K562 (cell line): Measurements from ENCODE around the gene ANAPC16. TPM values are rescaled to one million over a fixed set of nuclear protein-coding genes. Genes with fewer than 3 reads are reported as not detected.
A peak's percentile ranks its signal among the peaks of the same experiment; 100 is the strongest.

ENCODE experiments used
- ATAC-seq: fragments of 200-7000 bp; cut with Tn5 transposase; 3 replicates; pipeline ENCODE4 v1.9.1; 2020; ENCODE audit warnings: moderate library complexity
- BruUV-seq: library from RNA; stranded (reverse); fragments of 400-500 nt; replicated peaks from 2 replicates; lab custom pipeline; 2021; lab: Mats Ljungman, UMichigan
- CTCF ChIA-PET: fragments of 300-600 bp; formaldehyde crosslinking; extraction: SDS; loops from one replicate; lab custom pipeline; 2021; ENCODE audit warnings: low intra/inter-chr PET ratio; lab: Yijun Ruan, JAX
- POLR2A ChIA-PET: fragments of 300-600, 350-650 bp; sonication (Branson Sonifier 250); formaldehyde crosslinking; extraction: SDS; loops from one replicate; lab custom pipeline; 2021; ENCODE audit warnings: antibody characterized with exemption, inconsistent platforms; lab: Yijun Ruan, JAX
- DNase-seq, 4 experiments: peaks; one replicate each; pipeline versions ENCODE4 v3.0.0 to v3.0.0-alpha.2; 2011 to 2018; ENCODE audit warnings: low spot score in 3 of 4, mixed read lengths in 3 of 4; ENCODE audit errors: extremely low read depth in 1 of 4
- FAIRE-seq: peaks from 2 replicates; lab custom pipeline; 2011; peaks lifted over from hg19 to GRCh38; lab: Jason Lieb, UNC
- H2AFZ ChIP-seq: 2 replicates; pipeline ENCODE4 v1.6.0; 2011; ENCODE audit warnings: low read depth, low read length, control low read depth, inconsistent platforms
- H3K27ac ChIP-seq: fragments of 200-600 bp; 3 replicates; pipeline ENCODE4 v1.8.0; 2011; ENCODE audit warnings: low read depth, mild to moderate bottlenecking, control low read depth, inconsistent platforms, low read length, moderate library complexity, mixed read lengths; ENCODE audit errors: extremely low read depth
- H3K27me3 ChIP-seq, 2 experiments: fragments of 300-600 bp in 1 of 2; 2 replicates in 1 of 2; 3 replicates in 1 of 2; pipeline versions ENCODE4 v1.6.0 to v1.8.0; 2011; ENCODE audit warnings: inconsistent platforms in 2 of 2, low read length in 2 of 2, mild to moderate bottlenecking in 1 of 2, mixed read lengths in 1 of 2, moderate library complexity in 1 of 2; ENCODE audit not compliant: control insufficient read depth in 2 of 2, insufficient read depth in 2 of 2
- H3K36me3 ChIP-seq: fragments of 300-600 bp; 3 replicates; pipeline ENCODE4 v1.8.0; 2011; ENCODE audit warnings: mild to moderate bottlenecking, low read length, inconsistent platforms; ENCODE audit not compliant: control insufficient read depth, insufficient read depth
- H3K4me1 ChIP-seq, 2 experiments: fragments of 200-600 bp in 1 of 2; replicated peaks in 1 of 2; 2 replicates in 1 of 2; 3 replicates in 1 of 2; pipeline versions ENCODE4 v1.5.1 to v1.8.0; 2011; ENCODE audit warnings: inconsistent platforms in 2 of 2, low read length in 2 of 2, mild to moderate bottlenecking in 1 of 2, mixed read lengths in 1 of 2, moderate library complexity in 1 of 2; ENCODE audit not compliant: control insufficient read depth in 2 of 2, insufficient read depth in 2 of 2
- H3K4me2 ChIP-seq: 2 replicates; pipeline ENCODE4 v1.6.1; 2011; ENCODE audit warnings: low read length, control low read depth, inconsistent platforms, mixed read lengths; ENCODE audit not compliant: insufficient read depth
- H3K4me3 ChIP-seq: fragments of 200-600 bp; sonication (generic), shearing (Covaris generic); 2 replicates; pipeline ENCODE4 v1.5.1; 2016; ENCODE audit warnings: control low read depth, inconsistent platforms
- H3K79me2 ChIP-seq: fragments of 200-600 bp; 3 replicates; pipeline ENCODE4 v1.8.0; 2011; ENCODE audit warnings: low read length, inconsistent platforms; ENCODE audit not compliant: control insufficient read depth, insufficient read depth
- H3K9ac ChIP-seq, 2 experiments: 2 replicates each; pipeline versions ENCODE4 v1.6.0 to v1.6.1; 2011; ENCODE audit warnings: low read depth in 2 of 2, low read length in 2 of 2, control low read depth in 1 of 2, inconsistent platforms in 1 of 2, mild to moderate bottlenecking in 1 of 2, mixed read lengths in 1 of 2; ENCODE audit not compliant: insufficient read depth in 1 of 2
- H3K9me1 ChIP-seq: one replicate; pipeline ENCODE4 v1.6.0; 2011; ENCODE audit warnings: inconsistent platforms, mild to moderate bottlenecking, low read length, moderate library complexity; ENCODE audit not compliant: control insufficient read depth, insufficient read depth
- H3K9me3 ChIP-seq: replicated peaks from 2 replicates; pipeline ENCODE4 v1.5.1; 2011; ENCODE audit warnings: low read depth, low read length, inconsistent platforms; ENCODE audit not compliant: control insufficient read depth, insufficient read depth
- H4K20me1 ChIP-seq: replicated peaks from 2 replicates; pipeline ENCODE4 v1.6.1; 2011; ENCODE audit warnings: low read length, inconsistent platforms, mixed read lengths; ENCODE audit not compliant: control insufficient read depth, insufficient read depth
- BCOR ChIP-seq: fragments of 450-650 bp; IDR thresholded peaks from 2 replicates; pipeline ENCODE4 v1.6.1; 2016
- CBFB ChIP-seq: sonication (generic); formaldehyde crosslinking; IDR thresholded peaks from 2 replicates; pipeline ENCODE4 v1.4.0; 2020; ENCODE audit warnings: mild to moderate bottlenecking, missing genetic modification reagents
- ETS2 ChIP-seq: IDR thresholded peaks from 2 replicates; pipeline ENCODE4 v1.6.1; 2016; ENCODE audit warnings: borderline replicate concordance, missing genetic modification characterization, mild to moderate bottlenecking, moderate library complexity, missing compliant biosample characterization; ENCODE audit not compliant: poor library complexity, severe bottlenecking
- KLF10 ChIP-seq: fragments of 250-450 bp; sonication (Bioruptor Pico); IDR thresholded peaks from 2 replicates; pipeline ENCODE4 v1.6.1; 2021; ENCODE audit warnings: matching md5 sums
- NFRKB ChIP-seq: fragments of 450-650 bp; IDR thresholded peaks from 2 replicates; pipeline ENCODE4 v1.6.1; 2016; ENCODE audit warnings: low read depth
- POLR2G ChIP-seq: fragments of 200-400 bp; formaldehyde crosslinking; IDR thresholded peaks from 2 replicates; pipeline ENCODE4 v1.6.1; 2017; ENCODE audit warnings: low read depth, mild to moderate bottlenecking, antibody characterized with exemption, low read length, moderate library complexity
- ZFP36 ChIP-seq: fragments of 150-350 bp; IDR thresholded peaks from 2 replicates; pipeline ENCODE4 v1.6.1; 2018; ENCODE audit warnings: low read length, low read depth; ENCODE audit not compliant: partially characterized antibody
- ZNF263 ChIP-seq: sonication (generic); formaldehyde crosslinking; IDR thresholded peaks from 2 replicates; pipeline ENCODE4 v1.8.0; 2022; ENCODE audit warnings: mild to moderate bottlenecking, missing genetic modification reagents, borderline replicate concordance
- WGBS: fragments of 100-300 bp; shearing (Covaris generic); methylation state at CpG from one replicate; pipeline ENCODE4 v1.1.6; 2016; ENCODE audit warnings: low coverage, mixed read lengths; ENCODE audit not compliant: insufficient coverage; ENCODE audit errors: missing lambda C conversion rate; 5-methylcytosine and 5-hydroxymethylcytosine counted together
- in situ Hi-C: fragments of 300-500 bp; cut with MboI; formaldehyde crosslinking; loops from 4 replicates; pipeline ENCODE4 v1.15.0; 2018; ENCODE audit warnings: inconsistent platforms, mixed read lengths
- intact Hi-C: fragments of 100-400 bp; cut with micrococcal nuclease; formaldehyde crosslinking; loops from 2 replicates; pipeline ENCODE4 v1.14.2; 2022
- polyA plus RNA-seq, 8 experiments: library from polyadenylated mRNA; depleted of rRNA in 4 of 8; stranded (reverse) in 5 of 8; unstranded in 3 of 8; fragments of >200 nt; fragmentation: Nextera tagmentation in 2 of 8; fragmentation: Illumina TruSeq in 1 of 8; extraction: Ambion mirVana in 2 of 8; extraction: Trizol in 1 of 8; gene quantifications; 2 replicates each; pipeline versions ENCODE4 v1.2.1 to v1.2.3, GENCODE V29; 2011 to 2014; ENCODE audit warnings: inconsistent platforms in 1 of 8, missing spikeins in 1 of 8
- total RNA-seq, 7 experiments: library from RNA; depleted of rRNA in 6 of 7; stranded (reverse); fragments of >200 nt in 6 of 7; fragmentation: Illumina TruSeq in 2 of 7; extraction: Trizol in 2 of 7; gene quantifications; 2 replicates each; pipeline versions ENCODE4 v1.2.1 to v1.2.3, GENCODE V29; 2011 to 2021; ENCODE audit warnings: low replicate concordance in 1 of 7
- TF ChIP-seq, protein P1 (sequence below): sonication (generic); formaldehyde crosslinking; IDR thresholded peaks from 2 replicates; pipeline ENCODE4 v1.8.1; 2023; ENCODE audit warnings: mild to moderate bottlenecking, missing genetic modification reagents

ANAPC16 gene
- total and polyA plus RNA-seq, 9 of the 15 experiments (the other 6 are each of a cell fraction or from before 2014, with no cell fraction given), result 42.6 to 208 (median 108) TPM

DNA sequence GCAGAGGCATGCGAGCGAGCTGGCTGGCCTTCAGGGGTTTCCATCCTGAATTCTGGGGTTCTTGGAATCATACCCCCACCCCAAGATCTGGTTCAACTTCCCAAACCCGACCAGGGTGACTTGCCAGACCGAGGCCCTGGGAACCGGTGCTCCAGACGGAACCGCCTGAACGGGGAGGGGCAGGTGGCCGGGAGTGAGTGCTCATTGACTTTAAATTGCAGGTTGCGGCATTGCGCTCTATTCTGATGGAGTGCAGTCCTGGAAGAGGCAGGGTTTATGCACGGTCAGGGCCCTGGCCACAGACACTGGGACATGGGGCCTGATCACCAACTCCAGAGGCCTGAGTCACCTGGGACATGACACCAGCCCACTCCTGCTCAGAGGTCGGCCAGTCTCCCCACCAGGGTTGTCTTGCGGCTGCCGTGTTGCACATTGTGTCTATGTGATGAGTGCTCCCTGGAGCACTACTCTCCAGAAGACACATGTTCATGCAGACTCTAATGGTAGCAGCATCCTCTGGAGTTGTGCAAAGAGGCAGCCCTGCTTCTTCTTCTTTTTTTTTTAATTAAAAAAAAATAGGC lies 52.1 kb downstream of the ANAPC16 start:
- intact Hi-C loops, result no loop called here
- Histone ChIP-seq H3K79me2 (no peaks in the 10 kb centered on the region), H4K20me1 (no peaks in the 10 kb centered on the region), H3K4me1 (peaks cover 30 to 43% of the 10 kb centered on the region in 2 experiments), H3K36me3 (no peaks in the 10 kb centered on the region), H3K27ac (no peak overlapping the region), H3K4me2 (no peak overlapping the region)
- BruUV-seq, result no TSS peak
- ATAC-seq, result no peak
- TF ChIP-seq ZNF263 (CRISPR knock-in tag), result peak; percentile 96
- no peak for TF ChIP-seq KLF10 (CRISPR knock-in tag)
- TF ChIP-seq ZFP36, result no peak
- no peak for TF ChIP-seq ETS2 (tag)
- no peak for TF ChIP-seq BCOR
- no peak for TF ChIP-seq POLR2G
- no peak for TF ChIP-seq NFRKB
- TF ChIP-seq, protein P1, sequence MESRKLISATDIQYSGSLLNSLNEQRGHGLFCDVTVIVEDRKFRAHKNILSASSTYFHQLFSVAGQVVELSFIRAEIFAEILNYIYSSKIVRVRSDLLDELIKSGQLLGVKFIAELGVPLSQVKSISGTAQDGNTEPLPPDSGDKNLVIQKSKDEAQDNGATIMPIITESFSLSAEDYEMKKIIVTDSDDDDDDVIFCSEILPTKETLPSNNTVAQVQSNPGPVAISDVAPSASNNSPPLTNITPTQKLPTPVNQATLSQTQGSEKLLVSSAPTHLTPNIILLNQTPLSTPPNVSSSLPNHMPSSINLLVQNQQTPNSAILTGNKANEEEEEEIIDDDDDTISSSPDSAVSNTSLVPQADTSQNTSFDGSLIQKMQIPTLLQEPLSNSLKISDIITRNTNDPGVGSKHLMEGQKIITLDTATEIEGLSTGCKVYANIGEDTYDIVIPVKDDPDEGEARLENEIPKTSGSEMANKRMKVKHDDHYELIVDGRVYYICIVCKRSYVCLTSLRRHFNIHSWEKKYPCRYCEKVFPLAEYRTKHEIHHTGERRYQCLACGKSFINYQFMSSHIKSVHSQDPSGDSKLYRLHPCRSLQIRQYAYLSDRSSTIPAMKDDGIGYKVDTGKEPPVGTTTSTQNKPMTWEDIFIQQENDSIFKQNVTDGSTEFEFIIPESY, result peak; percentile 81; the same call in 1 of the 2 replicates
- TF ChIP-seq CBFB, result 0 out of 2 replicates have a peak, but pooled peaks have one; percentile 36
- TF ChIP-seq, all 486 proteins: peak for 3
- FAIRE-seq (no peak), DNase-seq (no peak)
- no peaks in the 10 kb centered on the region for H3K9me1 ChIP-seq
- 83% methylated on average over 15 of the region's 15 CpGs for WGBS
- in situ Hi-C loops, result no loop called here
- no peaks in the 10 kb centered on the region for H3K9me3 ChIP-seq
- CTCF ChIA-PET, result no interaction called here
- no peaks in the 10 kb centered on the region for H3K27me3 ChIP-seq
- H3K9ac ChIP-seq, result peak overlapping the region in 1 of 2 experiments; percentile 72; a peak in 2 of 4 replicates
- POLR2A ChIA-PET, result interaction anchor here (15.0 kb wide), 1 partner anchor 8 kb away, joined by 277 read pairs; the partner anchor contains the start of gene DDIT4
- H2AFZ ChIP-seq, result 0 out of 2 replicates have a peak overlapping the region, but pooled peaks have one; percentile 25
- H3K4me3 ChIP-seq, result no peak overlapping the region
